ENCODE measurements around the gene HSD17B12. TPM values are rescaled to one million over a fixed set of nuclear protein-coding genes. Genes with fewer than 3 reads are reported as not detected.

HSD17B12 gene
- total and polyA plus RNA-seq, 2 of the 4 experiments (the other 2 are of a cell fraction): 38.0 to 44.6 TPM

GRCh38 chr11:43734256-43734655, 53.7 kb downstream of the HSD17B12 start:
- Histone ChIP-seq H3K4ac (ENCODE audit: low read depth, low read length) (no peak overlapping the region), H3K4me1 (ENCODE audit: control insufficient read depth, insufficient read depth, low read length) (peaks cover 9% of the 10 kb centered on the region), H2AK9ac (replicated peaks; ENCODE audit: low read depth, low read length, poor library complexity) (no peak overlapping the region), H2AFZ (replicated peaks; ENCODE audit: low read length, poor library complexity) (no peak overlapping the region), H4K5ac (ENCODE audit: low read depth, low read length) (no peak overlapping the region), H3K18ac (ENCODE audit: low read depth, low read length) (no peak overlapping the region), H2BK15ac (ENCODE audit: low read depth, low read length) (no peak overlapping the region), H3K4me3 (ENCODE audit: insufficient read depth, low read depth, low read length) (no peak overlapping the region), H3K4me2 (ENCODE audit: low read depth, low read length) (no peak overlapping the region), H2AK5ac (ENCODE audit: low read depth, low read length) (no peak overlapping the region), H4K8ac (ENCODE audit: low read depth in 2 of 2, low read length in 2 of 2) (no peak overlapping the region), H2BK120ac (ENCODE audit: low read depth, low read length) (no peak overlapping the region), H2BK20ac (ENCODE audit: low read depth, low read length) (no peak overlapping the region), H3K23ac (ENCODE audit: low read depth, low read length) (no peak overlapping the region), H3K14ac (replicated peaks; ENCODE audit: low read depth, low read length) (no peak overlapping the region), H2BK5ac (ENCODE audit: low read depth, low read length, poor library complexity, severe bottlenecking) (no peak overlapping the region), H3K27me3 (ENCODE audit: control insufficient read depth, insufficient read depth, low read length) (no peaks in the 10 kb centered on the region), H4K91ac (ENCODE audit: insufficient read depth, low read depth, low read length) (no peak overlapping the region), H3K36me3 (ENCODE audit: control insufficient read depth, insufficient read depth, low read length) (peaks cover 4% of the 10 kb centered on the region), H3K79me1 (ENCODE audit: low read depth in 1 of 2, low read length in 2 of 2) (peaks cover 35 to 47% of the 10 kb centered on the region in 2 experiments), H3K9me1 (ENCODE audit: insufficient read depth, low read length) (peaks cover 3% of the 10 kb centered on the region; the same call in 1 of the 2 replicates), H3K27ac (ENCODE audit: insufficient read depth, low read length) (no peak overlapping the region), H3K9ac (ENCODE audit: low read depth, low read length) (no peak overlapping the region), H3K9me3 (ENCODE audit: control insufficient read depth, insufficient read depth, low read length) (no peaks in the 10 kb centered on the region), H4K20me1 (ENCODE audit: insufficient read depth, low read length) (0 out of 2 replicates have a peak, but pooled peaks cover 4% of the 10 kb centered on the region), H3K56ac (ENCODE audit: extremely low read depth, insufficient read depth, low read length) (no peak overlapping the region)
- ATAC-seq (ENCODE audit: low read depth) (no peak), DNase-seq (no peak)
- POLR2A ChIA-PET (ENCODE audit: unreplicated experiment): no interaction called here
- 100% methylated on average over 7 of the region's 12 CpGs; no CpG with 5 or more reads in 1 of the 2 experiments for WGBS, 2 experiments (ENCODE audit: extremely low coverage in 2 of 2, insufficient read length in 1 of 2)
- intact Hi-C loops (cut with micrococcal nuclease) (no loop called here), dilution Hi-C loops (cut with HindIII; ENCODE audit: low sequenced_read_pairs, unreplicated experiment) (no loop called here), in situ Hi-C loops (cut with MboI; ENCODE audit: low sequenced_read_pairs) (no loop called here)
- CTCF ChIA-PET: no interaction called here
- BruUV-seq (replicated peaks): no TSS peak
- no peak for TF ChIP-seq ELK1 (IDR thresholded peaks at IDR 0.05; ENCODE audit: borderline replicate concordance, low read depth, low read length)
- no peak for TF ChIP-seq MAFK (IDR thresholded peaks at IDR 0.05; ENCODE audit: low read depth, low read length)
- TF ChIP-seq CEBPB (IDR thresholded peaks at IDR 0.05; ENCODE audit: low read depth, low read length): no peak
- no peak for TF ChIP-seq RCOR1 (IDR thresholded peaks at IDR 0.05; ENCODE audit: insufficient replicate concordance, low read length)
- no peak for TF ChIP-seq RAD21 (IDR thresholded peaks at IDR 0.05; ENCODE audit: low read length)
- no peak for TF ChIP-seq USF2 (IDR thresholded peaks at IDR 0.05; ENCODE audit: low read depth, low read length)
- TF ChIP-seq BHLHE40 (IDR thresholded peaks at IDR 0.05; ENCODE audit: low read depth, low read length): no peak
- TF ChIP-seq CTCF (conservative IDR thresholded peaks at IDR 0.05; ENCODE audit: low read depth, low read length): no peak
- no peak for TF ChIP-seq SMC3 (IDR thresholded peaks at IDR 0.05; ENCODE audit: low read depth, low read length)
- no peak for TF ChIP-seq POLR2A (IDR thresholded peaks at IDR 0.05; ENCODE audit: low read depth, low read length)
- TF ChIP-seq NFE2L2 (IDR thresholded peaks at IDR 0.05; ENCODE audit: low read depth, low read length): no peak
- TF ChIP-seq RFX5 (IDR thresholded peaks at IDR 0.05; ENCODE audit: low read depth, low read length): no peak
- TF ChIP-seq MXI1 (IDR thresholded peaks at IDR 0.05; ENCODE audit: borderline replicate concordance, low read depth, low read length): no peak
- no peak for TF ChIP-seq MAZ (IDR thresholded peaks at IDR 0.05; ENCODE audit: borderline replicate concordance, low read depth, low read length)
- no peak for TF ChIP-seq CHD1 (IDR thresholded peaks at IDR 0.05; ENCODE audit: low read depth, low read length)
- no peak for TF ChIP-seq FOS (IDR thresholded peaks at IDR 0.05; ENCODE audit: low read depth, low read length)

All from IMR-90 (cell line).